HepG2 (cell line): ENCODE data around the gene CSNK1D. TPM values are rescaled to one million over a fixed set of nuclear protein-coding genes. Genes with fewer than 3 reads are reported as not detected.

Source experiments
- DRAP1 ChIP-seq: IDR thresholded peaks from 2 replicates; pipeline ENCODE4 v1.6.1; 2016; ENCODE audit warnings: missing genetic modification reagents, missing compliant biosample characterization
- E2F1 ChIP-seq: sonication (generic); formaldehyde crosslinking; IDR thresholded peaks from 2 replicates; pipeline ENCODE4 v1.5.0; 2020; ENCODE audit warnings: missing genetic modification reagents
- HHEX ChIP-seq: IDR thresholded peaks from 2 replicates; pipeline ENCODE4 v1.6.1; 2016; ENCODE audit warnings: control low read depth
- JUNB ChIP-seq: sonication (generic); formaldehyde crosslinking; IDR thresholded peaks from 2 replicates; pipeline ENCODE4 v1.8.0; 2022; ENCODE audit warnings: missing genetic modification reagents, mild to moderate bottlenecking, borderline replicate concordance
- MAZ ChIP-seq, 2 experiments: sonication (generic) in 1 of 2; formaldehyde crosslinking in 1 of 2; IDR thresholded peaks; 2 replicates each; pipeline versions ENCODE4 v1.5.0 to v1.6.1; 2012 to 2020; ENCODE audit warnings: low read depth in 2 of 2, mild to moderate bottlenecking in 2 of 2, borderline replicate concordance in 1 of 2, improper control_type of control experiment in 1 of 2, low read length in 1 of 2, missing genetic modification reagents in 1 of 2, moderate library complexity in 1 of 2
- MTF1 ChIP-seq: sonication (generic); formaldehyde crosslinking; IDR thresholded peaks from 2 replicates; pipeline ENCODE4 v1.5.0; 2020; ENCODE audit warnings: missing genetic modification reagents
- NFAT5 ChIP-seq: sonication (generic); formaldehyde crosslinking; IDR thresholded peaks from 2 replicates; pipeline ENCODE4 v1.4.0; 2020; ENCODE audit warnings: missing genetic modification reagents
- NR0B2 ChIP-seq: sonication (generic); formaldehyde crosslinking; IDR thresholded peaks from 2 replicates; pipeline ENCODE4 v1.4.0; 2020; ENCODE audit warnings: mild to moderate bottlenecking, missing genetic modification reagents
- NR1H2 ChIP-seq: sonication (generic); formaldehyde crosslinking; IDR thresholded peaks from 2 replicates; pipeline ENCODE4 v1.8.1; 2022; ENCODE audit warnings: low read depth, missing genetic modification reagents, borderline replicate concordance
- PRDM15 ChIP-seq: sonication (generic); formaldehyde crosslinking; IDR thresholded peaks from 2 replicates; pipeline ENCODE4 v1.4.0; 2020; ENCODE audit warnings: missing genetic modification reagents
- SAFB2 ChIP-seq: sonication (generic); formaldehyde crosslinking; IDR thresholded peaks from 2 replicates; pipeline ENCODE4 v1.5.1; 2020; ENCODE audit warnings: missing genetic modification reagents, low read depth, mild to moderate bottlenecking, borderline replicate concordance
- SRSF9 ChIP-seq: fragments of 200-400 bp; formaldehyde crosslinking; IDR thresholded peaks from 2 replicates; pipeline ENCODE4 v1.6.1; 2018; ENCODE audit warnings: borderline replicate concordance, mild to moderate bottlenecking, low read depth, low read length; ENCODE audit not compliant: insufficient read depth, poor library complexity, severe bottlenecking
- TAF1 ChIP-seq: sonication (generic); formaldehyde crosslinking; IDR thresholded peaks from 2 replicates; pipeline ENCODE4 v1.4.0; 2020; ENCODE audit warnings: missing genetic modification reagents
- ZC3H13 ChIP-seq: sonication (generic); formaldehyde crosslinking; IDR thresholded peaks from 2 replicates; pipeline ENCODE4 v1.8.1; 2023; ENCODE audit warnings: mild to moderate bottlenecking, missing genetic modification reagents, moderate library complexity
- ZNF343 ChIP-seq: sonication (generic); formaldehyde crosslinking; IDR thresholded peaks from 2 replicates; pipeline ENCODE4 v1.4.0; 2020; ENCODE audit warnings: mild to moderate bottlenecking, missing genetic modification reagents
- ZNF761 ChIP-seq: sonication (generic); formaldehyde crosslinking; conservative IDR thresholded peaks from 2 replicates; pipeline ENCODE4 v1.4.0; 2020; ENCODE audit warnings: mild to moderate bottlenecking, missing genetic modification reagents
- polyA plus RNA-seq, 8 experiments: library from polyadenylated mRNA; depleted of rRNA in 3 of 8; stranded (reverse) in 7 of 8; unstranded in 1 of 8; fragments of >200 nt; fragmentation: Illumina TruSeq in 4 of 8; extraction: Trizol in 4 of 8; gene quantifications; 2 replicates each; pipeline versions ENCODE4 v1.2.1 to v1.2.3, GENCODE V29; 2011 to 2016; ENCODE audit warnings: low read depth in 4 of 8, missing spikeins in 1 of 8, mixed read lengths in 1 of 8; ENCODE audit not compliant: insufficient read depth in 1 of 8
- total RNA-seq, 5 experiments: library from RNA; depleted of rRNA; stranded (reverse); fragments of >200 nt; fragmentation: Illumina TruSeq; extraction: Trizol; gene quantifications; 2 replicates each; pipeline ENCODE4 v1.2.3, GENCODE V29; 2016; ENCODE audit warnings: low read depth in 1 of 5

Gene CSNK1D
- total and polyA plus RNA-seq, 2 of the 13 experiments (the other 11 are each of a cell fraction or from before 2014, with no cell fraction given) = 31.5 to 128 TPM

GRCh38 chr17:82216301-82217119, 57.0 kb downstream of the CSNK1D start (continued):
- TF ChIP-seq DRAP1 (CRISPR knock-in tag) = 0 out of 2 replicates have a peak, but pooled peaks have one; percentile 29
- no peak for TF ChIP-seq NFAT5 (CRISPR knock-in tag)
- no peak for TF ChIP-seq PRDM15 (CRISPR knock-in tag)
- no peak for TF ChIP-seq E2F1 (CRISPR knock-in tag)
- TF ChIP-seq MAZ (IDR thresholded peaks at IDR 0.05; ENCODE audit: borderline replicate concordance, low read depth, low read length) = 0 out of 2 replicates have a peak, but pooled peaks have one; percentile 16
- no peak for TF ChIP-seq MAZ (CRISPR knock-in tag; IDR thresholded peaks at IDR 0.05; ENCODE audit: low read depth)
- no peak for TF ChIP-seq SRSF9
- no peak for TF ChIP-seq MTF1
- 0 out of 2 replicates have a peak, but pooled peaks have one; percentile 10 for TF ChIP-seq TAF1 (CRISPR knock-in tag)
- TF ChIP-seq ZNF761 = no peak; the same call in 1 of the 2 replicates
- no peak for TF ChIP-seq NR1H2 (CRISPR knock-in tag)
- peak; percentile 42; the same call in 1 of the 2 replicates for TF ChIP-seq SAFB2
- no peak; the same call in 1 of the 2 replicates for TF ChIP-seq ZNF343 (CRISPR knock-in tag)
- peak; percentile 55; the same call in 1 of the 2 replicates for TF ChIP-seq ZC3H13 (CRISPR knock-in tag)
- no peak for TF ChIP-seq NR0B2
- TF ChIP-seq HHEX (CRISPR knock-in tag) = no peak
- TF ChIP-seq JUNB (CRISPR knock-in tag) = no peak
